Muscle of arm (tissue), 12 donors: ENCODE measurements around the gene IER5L. TPM values are rescaled to one million over a fixed set of nuclear protein-coding genes. Genes with fewer than 3 reads are reported as not detected.
A peak's percentile ranks its signal among the peaks of the same experiment; 100 is the strongest.
"Not testable (repeated sequence)": the region's sequence is repeated elsewhere in the genome, so short reads cannot be mapped to it uniquely, and the experiment has no call there.

ENCODE experiments used
- DNase-seq: peaks from one replicate; pipeline ENCODE4 v3.0.0-alpha.2; 2013
- polyA plus RNA-seq, 12 donors: library from polyadenylated mRNA; unstranded; fragments of 120-200 nt; gene quantifications; one replicate each; pipeline ENCODE4 v1.2.1, GENCODE V29; 2013; ENCODE audit not compliant: insufficient read length in 12 of 12

Gene IER5L
- polyA plus RNA-seq, 12 donors = 2.3 to 10.3 (median 3.1) TPM; not detected in 1

DNA sequence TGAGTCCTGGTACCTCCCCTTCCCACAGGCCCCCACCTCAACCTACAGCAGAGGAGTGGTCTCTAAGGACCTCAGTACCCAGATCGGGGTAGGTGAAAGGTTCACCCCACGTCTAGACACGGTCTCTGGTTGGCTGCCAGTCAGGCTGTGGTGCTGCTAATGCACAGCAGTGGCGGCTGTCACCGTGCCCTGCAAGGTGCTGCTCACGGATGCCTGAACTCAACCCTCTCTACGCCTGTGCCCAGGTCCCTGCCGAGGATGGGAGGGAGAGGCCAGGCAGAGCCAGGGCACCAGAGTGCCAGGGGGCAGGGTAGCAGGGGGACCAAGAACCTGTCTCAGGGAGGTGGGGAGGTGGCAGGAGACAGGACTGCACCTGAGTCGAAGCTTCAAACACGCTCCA is 14.3 kb downstream of the IER5L start:
- no peak for DNase-seq

DNA sequence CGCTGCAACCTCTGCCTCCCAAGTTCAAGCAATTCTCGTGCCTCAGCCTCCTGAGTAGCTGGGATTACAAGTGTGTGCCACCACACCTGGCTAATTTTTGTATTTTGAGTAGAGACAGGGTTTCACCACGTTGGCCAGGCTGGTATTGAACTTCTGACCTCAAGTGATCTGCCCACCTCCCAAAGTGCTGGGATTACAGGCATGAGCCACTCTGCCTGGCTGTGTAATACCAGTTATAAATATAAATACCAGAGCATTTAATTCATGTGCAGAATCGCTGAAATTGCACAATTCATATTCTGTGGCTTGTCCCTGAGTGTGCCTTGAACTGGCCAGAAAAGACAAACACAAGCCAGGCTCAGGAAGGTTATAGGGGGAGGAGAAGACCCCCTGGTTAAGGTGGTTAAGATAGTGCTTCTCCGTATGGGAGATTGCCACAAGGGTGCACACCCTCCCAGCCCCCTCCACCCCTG is 14.8 kb downstream of the IER5L start:
- DNase-seq = not testable (repeated sequence)

DNA sequence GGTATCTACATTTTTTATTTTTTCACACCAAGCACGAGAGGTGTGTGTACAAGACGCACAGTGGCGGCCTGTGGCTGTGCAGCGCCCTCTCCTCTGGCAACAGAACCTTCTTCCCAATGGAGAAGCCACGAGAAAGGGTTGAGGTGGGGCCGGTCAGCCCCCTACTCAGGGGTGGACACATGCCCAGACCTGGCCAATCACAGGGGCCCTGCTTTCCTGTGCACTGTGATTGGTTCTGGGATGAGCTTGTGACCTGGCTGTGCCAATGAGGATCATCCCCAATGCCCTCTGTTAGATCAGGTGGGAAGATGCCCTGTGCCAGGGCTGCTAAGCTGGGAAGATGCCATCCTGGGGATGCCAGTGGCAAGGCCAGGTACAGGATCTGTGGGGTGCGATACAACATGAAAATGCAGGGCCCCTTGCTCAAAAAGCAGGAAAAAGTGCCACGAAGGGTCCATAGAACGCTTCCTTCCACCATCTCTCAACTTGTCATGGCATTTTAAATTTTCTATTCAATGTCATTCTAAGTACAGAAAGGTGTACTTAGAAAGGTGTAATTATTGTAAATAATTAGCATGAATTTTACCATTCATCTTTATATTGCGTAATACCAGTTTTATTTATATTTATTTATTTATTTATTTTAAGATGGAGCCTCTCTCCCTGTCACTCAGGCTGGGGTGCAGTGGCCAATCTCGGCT is 15.4 kb downstream of the IER5L start:
- no peak for DNase-seq

DNA sequence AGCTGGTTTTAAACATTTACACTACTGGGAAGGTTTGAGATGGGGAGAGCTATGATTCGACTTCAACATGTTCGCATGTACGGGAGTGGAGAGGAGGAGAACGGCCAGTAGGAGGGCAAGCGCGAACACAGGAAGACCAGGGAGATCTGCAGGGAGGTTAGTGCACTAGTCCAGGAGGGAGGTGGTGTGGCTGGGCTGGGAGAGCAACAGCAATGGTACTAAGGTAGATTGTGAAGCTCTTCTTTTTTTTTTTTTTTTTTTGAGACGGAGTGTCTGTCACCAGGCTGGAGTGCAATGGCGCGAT is 16.6 kb downstream of the IER5L start:
- DNase-seq = no peak

DNA sequence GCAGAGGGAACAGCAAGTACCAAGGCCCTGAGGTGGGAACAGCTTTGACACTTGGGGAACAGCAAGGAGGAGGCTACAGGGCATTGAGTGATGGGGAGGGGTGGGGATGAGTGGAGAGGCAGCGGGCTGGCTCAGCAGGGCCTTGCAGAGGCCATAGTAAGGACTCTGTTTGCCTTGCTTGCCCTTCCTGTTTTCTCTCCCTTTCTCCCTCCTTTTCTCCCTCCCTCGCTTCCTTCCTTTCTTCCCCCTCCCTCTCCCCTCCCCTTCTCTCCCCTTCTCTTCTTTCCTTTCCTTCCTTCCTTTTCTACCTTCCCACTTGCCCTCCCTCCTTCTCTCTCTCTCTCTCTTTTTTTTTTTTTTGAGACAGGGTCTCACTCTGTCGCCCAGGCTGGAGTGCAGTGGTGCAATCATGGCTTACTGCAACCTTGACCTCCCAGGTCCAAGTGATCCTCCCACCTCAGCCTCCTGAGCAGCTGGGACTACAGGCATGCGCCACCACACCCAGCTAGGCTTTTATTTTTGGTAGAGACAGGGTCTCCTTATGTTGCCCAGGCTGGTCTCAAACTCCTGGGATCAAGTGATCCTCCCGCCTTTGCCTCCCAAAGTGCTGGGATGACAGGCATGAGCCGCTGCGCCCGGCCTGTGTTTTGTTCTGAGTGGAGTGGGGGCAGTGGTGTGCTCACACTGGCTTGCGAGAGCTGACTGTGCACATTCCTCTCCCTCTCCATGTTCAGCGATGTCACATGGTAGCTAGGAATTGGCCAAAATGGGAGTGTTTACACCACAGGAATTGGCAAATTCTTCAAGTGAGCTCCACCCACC is 17.1 kb downstream of the IER5L start:
- no peak for DNase-seq

DNA sequence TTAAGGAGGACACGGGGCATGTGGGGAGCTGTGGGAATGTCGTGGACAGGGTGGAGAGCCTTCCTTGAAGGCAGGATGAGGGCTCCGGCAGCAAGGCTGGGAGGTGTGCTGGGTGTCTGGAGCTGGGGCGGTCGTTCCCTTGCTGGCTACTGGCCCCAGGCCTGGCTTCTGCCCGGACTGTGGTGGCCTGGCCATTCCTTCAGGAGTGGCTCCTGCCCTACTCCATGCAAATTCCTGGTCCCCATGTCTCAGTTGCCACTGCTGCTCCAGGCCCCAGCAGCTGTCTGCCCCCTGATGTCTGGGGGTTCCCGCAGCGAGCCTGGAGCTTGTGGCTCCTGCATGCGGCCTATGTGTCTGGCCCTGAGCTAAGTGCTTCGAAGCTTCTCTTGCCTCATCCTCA is 21.9 kb downstream of the IER5L start:
- DNase-seq = no peak

DNA sequence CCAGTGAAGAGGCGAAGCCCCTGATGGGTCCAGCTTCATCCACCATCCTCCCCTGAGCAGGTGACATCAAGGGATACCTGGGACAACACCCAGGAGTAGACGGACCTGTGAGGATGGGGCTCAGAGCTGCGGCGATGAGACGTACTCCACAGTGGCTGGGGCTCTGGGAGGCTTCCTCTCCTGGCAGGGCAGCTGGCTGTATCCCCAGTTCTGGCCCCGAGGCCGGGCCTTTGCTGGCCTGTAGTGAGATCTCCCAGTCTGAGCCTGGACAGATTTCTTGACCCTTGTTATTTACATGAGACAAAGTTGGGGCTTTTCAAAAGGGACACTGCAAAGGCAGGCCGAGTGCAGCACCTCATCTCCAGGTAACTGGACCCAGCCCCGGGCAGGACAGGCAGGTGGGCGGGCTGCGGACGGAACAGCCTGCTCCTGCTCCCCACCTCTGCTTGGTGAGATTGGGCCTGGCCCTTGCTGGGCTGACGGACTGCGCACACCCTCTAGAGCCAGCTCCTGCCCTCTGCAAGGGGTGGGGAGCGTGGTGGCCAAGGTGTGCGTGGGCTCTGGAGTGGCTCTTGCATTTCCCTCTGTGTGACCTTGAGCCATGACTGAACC is 23.1 kb downstream of the IER5L start:
- no peak for DNase-seq

DNA sequence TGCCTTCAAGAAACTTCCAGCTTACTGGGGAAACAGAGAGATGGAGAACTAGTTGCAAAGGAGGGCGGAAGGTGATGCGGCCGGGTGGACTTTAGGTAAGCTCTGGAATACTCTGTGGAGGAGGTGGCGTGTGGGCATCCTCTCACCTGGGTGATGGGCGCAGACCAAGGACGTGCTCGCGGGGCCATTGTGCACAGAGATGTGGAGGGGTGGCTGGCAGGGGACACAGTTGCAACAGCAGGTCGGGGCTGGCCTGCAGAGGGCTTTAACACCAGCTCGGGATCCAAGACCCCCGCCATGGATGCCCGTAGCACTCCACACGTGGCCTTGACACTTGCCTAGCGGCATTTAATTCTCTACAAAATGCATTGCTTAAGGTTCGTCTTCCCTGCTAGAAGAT is 26.6 kb downstream of the IER5L start:
- DNase-seq = no peak

DNA sequence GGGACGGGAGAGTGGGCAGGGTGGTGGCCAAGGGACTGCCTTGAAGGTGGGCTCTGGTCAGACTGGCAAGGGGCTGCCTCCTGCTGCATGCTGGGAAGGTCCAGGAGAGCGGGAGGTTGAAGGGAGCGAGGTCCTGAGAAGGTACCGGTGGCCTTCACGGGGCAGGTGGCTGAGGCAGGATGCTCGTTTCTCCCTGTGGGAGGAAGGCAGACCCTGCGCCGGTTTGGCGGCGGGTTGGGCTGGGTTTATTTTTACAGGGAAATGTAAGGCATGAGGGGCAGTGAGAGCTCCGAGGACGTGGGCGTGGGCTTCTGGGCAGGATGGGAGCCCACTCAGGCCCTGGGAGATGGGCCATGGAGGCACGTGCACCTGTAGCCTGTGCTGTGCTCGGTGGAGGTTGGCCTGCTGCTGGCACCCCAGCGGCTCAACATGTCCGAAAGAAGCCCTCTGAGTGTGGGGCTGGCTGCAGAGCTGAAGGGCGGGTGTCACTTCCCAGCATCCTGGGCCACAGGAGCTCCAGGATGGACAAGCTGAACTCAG is 27.3 kb downstream of the IER5L start:
- no peak for DNase-seq

DNA sequence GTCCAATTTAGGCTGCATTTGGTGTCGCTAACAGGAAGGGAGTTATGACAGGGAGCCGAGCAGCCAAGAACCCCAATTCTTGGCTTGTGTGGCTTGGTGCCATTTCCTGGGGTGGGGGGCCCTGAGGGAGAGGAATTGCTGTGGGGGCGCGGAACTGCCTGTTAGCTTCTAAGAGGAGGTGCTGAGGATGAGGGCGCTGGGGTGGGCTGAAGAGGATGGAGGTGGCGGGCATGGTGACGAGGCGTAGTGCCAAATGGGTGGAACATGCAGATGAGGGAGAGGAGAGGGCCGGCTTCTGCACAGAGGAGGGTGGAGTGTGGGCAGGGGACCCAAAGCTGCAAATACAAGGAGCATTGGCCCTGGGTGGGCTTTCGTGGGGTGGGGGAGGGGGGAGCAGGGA is 27.9 kb downstream of the IER5L start:
- no peak for DNase-seq

DNA sequence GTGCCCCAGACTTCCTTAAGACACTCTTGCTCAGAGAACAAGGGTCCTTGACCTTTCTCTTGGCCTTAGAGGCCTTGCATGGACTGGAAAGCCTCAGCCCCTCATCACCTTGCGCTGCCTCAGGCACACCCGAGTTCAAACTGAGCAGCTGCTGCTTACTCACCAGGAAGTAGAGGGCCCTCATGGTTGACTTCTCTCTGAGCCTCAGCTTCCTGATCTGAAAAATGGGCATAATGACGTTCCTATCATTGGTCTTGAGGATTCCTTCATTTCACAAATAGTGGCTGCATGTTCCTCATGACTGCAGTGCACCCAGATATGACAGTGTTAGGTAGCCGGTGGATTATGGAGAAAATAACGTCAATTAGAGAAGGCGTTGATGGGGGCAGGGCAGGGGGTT is 28.6 kb downstream of the IER5L start:
- DNase-seq = no peak

DNA sequence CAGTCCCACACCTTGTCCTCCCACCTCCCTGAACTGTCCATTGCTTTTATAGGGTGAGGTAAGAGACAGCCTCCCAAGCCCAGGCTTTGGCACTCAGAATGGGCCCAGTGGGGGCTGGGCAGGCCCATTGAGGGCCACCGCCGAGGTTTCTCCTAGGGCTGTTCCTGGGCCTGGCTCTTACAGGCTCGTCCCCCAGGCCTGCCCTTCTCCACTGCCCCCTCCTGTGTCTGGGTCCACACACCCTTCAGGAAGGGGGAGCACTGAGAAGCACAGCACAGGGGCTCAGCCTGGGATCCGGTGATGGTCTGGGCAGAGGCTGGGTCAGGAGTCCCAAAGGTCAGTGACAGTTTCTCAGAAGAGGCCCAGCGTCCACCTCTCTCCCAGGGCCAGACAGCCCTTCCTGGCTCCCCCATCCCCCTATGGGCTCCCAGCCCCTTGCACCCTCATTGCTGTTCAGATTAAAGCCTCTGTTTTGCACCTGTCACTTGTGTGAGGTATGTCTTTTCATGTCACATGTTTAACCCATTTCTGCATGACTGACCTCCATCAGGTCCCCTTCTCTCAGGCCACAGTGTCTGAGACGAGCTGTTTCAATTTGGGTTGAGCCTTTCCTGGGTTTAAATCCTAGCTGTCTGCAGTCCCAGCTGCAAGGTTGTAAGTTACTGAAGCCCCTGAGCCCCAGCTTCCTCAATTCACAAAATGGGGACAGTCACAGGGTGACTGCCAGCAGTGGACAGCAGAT is 29.4 kb downstream of the IER5L start:
- DNase-seq = no peak

DNA sequence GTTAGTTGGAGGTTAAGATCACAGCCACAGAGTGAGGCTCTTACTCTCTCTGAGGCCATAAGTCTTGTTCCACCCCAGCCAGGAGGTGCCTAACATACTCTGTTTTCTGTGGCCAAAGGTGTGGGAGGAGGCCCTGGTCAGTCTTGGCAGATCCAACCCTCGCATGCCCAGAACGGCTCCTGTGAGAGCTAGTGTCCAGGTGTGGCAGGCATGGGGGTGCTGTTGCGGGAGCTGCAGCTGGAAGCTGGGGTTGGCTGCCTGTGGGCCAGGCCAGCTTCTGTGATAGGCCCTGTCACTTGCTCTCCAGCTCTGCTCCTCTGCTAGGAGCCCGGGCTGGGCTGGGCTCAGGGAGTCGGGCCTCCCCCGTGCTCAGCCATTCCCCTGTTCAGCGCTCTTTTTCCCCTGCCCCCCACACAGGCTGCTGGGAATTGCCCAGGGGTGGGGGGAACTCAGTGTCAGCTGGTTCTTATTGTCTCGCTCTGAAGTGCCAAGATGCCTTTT is 31.6 kb downstream of the IER5L start:
- DNase-seq = peak; percentile 65

DNA sequence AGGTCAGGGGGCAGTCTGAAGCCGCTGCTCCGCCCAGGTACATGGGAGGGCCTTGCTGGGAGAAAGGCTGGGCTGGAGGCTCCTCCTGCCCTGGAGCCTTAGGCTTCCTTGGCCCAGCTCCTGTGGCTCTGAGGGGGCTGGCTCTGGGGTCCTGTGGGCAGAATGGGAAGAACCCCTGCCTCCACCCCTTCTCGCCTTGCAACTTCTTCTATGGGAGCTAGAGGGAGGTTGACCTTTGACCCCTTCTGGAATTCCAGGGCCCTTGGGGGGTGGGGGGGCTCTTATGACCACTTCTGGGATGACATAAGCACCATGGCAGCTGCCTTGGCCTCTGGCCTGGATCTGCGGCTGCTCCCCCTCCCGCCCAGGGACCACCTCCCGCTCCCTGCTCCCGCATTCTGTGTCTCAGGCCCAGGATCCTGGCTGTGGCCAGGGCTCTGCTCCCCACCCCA is 32.2 kb downstream of the IER5L start:
- DNase-seq = peak; percentile 87

DNA sequence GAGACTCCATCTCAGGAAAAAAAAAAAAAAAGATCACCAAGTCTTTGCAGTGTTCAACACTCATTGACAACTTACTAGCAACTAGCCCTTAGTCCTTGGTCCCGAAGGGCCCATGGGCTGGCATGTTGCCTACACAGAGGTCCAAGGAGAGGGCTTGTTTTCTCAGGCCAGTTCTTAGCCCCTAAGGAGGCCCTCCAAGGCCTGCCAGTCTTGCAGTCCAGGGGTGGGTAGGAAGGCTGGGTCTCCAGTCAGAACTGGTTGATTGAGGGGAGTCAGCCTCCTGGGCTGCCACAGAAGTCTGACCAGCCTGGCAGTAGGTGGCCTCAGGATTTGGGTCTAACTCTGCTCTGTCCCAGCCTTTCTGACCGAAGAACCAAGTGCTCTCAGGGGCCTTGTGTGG is 32.7 kb downstream of the IER5L start:
- DNase-seq = no peak

DNA sequence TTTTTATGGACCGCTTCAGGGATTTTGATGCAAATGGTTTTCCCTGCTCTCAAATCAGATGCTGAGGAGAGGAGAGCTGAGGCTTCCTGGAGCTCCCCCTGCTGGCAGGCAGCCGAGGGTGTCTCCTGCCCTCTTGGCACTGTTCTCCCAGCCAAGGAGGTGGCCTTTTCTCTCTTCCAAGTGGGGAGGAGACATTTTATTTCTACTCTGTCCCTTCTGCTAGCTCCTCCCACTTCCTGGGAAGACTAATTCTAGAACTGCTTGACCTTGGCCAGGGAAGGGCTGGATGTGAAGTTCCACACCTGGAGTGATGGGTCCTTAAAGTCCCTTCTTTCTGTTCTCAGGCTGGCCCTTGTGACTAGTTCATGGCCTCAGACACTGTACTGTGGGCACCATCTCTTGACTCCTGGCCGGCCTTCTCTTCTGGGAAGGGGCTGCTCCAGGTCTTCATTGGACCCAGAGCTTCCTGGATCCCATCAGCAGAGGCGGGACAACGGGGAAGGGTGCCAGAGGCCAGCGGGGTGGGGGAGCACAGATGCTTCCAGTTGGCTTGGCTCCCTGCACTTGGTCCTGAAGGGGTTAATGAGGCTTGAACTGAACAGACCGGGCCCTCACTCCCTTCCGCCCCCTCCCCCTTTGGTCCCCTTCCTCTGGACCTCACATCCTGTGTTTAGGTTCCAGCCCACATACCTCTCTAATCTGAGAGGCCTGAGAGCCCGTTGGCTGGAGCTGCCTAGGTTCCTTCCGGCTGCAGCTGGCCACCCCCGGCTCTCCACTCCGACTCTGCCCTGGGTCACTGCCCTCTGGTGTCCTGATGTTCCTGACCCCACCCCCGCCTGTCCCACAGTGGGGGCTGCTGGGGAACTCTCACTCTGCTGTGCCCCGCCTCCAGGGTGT is 34.8 kb downstream of the IER5L start:
- DNase-seq = peak; percentile 86

DNA sequence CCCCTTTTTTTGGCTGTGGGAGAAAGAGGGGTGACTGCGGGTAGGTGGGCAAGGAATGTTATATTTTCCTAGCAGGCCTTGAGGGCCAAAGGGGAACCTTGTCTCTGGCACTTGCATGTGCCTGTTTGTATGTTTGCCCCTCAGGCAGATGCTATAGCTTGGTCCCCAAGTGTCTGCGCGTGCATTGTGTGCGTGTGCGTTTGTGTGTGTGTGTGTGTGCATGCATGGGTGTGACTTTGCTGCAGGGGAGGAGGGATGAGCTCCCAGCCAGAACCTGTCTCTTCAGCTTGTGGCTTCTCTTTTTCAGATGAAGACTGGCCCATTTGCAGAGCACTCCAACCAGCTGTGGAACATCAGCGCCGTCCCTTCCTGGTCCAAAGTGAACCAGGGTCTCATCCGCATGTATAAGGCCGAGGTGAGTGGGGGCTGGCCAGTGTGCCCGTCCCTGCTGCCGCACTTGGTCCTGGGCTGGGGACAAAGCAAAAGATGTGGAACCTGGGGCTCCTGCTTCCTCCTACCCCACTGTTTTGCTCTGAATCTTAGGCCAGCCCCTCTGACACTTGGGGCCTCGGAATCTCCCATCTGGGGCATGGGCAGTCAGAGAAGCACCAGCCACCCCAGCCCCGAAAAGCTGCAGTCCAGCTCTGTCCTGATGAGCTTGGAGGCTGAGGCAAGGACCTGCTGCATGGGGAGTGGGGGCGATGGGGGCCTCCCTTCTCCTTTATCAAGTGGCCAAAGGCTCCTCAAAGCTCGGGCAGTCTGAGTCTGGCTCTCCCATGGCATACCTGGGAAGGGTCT is 35.7 kb downstream of the IER5L start:
- DNase-seq = no peak

DNA sequence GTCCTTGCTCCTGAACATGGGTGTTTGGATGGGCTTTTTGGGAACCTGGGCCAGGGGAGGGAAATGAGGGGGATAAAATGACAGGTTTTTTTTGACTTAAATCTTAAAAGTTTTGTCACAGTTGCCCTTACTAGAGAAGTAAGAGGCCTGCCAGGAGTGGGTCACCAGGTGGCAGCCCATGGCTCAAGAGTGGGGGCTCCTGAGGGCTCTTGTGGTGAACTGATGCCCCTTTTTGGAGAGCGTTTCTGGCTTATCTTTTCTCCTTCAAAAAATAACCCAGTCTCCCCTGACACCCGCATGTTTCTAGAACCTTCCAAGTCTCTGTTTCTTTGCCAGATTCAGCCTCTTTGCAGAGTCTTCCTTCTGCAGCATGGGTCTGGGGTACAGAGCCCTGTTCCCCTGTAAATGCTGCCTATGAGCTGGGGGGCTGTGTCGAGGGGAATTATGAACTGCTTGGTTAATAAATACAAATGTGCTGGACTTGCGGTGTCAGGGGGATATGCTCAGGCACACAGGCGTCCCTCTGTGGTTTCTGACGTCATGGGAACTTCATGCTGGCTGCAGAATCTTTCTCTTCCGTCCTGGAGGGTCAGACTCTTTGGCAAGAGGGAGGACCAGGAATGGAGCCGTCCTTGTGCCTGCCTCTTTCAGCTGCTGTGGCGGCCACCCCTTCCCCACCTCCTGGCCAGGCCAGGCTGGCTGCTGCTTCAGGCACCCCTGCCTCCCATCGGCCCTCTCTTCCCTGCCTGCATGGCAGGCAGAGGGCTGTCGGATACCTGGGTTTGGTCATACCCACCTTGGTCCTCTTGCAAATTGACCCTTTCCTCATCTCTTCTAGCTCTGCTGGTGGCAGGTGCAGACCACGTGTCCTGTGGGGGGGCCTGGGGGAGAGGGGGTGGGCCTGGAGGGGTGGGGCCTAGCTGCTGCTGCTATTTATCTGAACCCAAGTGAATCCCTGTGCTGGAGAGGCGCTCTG is 36.7 kb downstream of the IER5L start:
- DNase-seq = peak; percentile 87
